Measurements from ENCODE around the gene SLC44A5. TPM values are rescaled to one million over a fixed set of nuclear protein-coding genes. Genes with fewer than 3 reads are reported as not detected.
A peak's percentile ranks its signal among the peaks of the same experiment; 100 is the strongest.

Gene SLC44A5
- total RNA-seq, 4 donors from 2014 or later: 0.11 to 2.0 (median 0.87) TPM

- DNase-seq: no peak
- H3K27me3 ChIP-seq: no peaks in the 10 kb centered on the region
- H3K27ac ChIP-seq: no peak overlapping the region
- H3K36me3 ChIP-seq: no peaks in the 10 kb centered on the region
- H3K9me3 ChIP-seq: no peaks in the 10 kb centered on the region
- H3K4me3 ChIP-seq (replicated peaks in 1 of 3): no peak overlapping the region
- TF ChIP-seq POLR2A (IDR thresholded peaks at IDR 0.05): no peak
- TF ChIP-seq CTCF (IDR thresholded peaks at IDR 0.05): no peak
- intact Hi-C loops (cut with DNase I): no loop called here
- 82 to 86% methylated on average over 2 of the region's 2 CpGs for WGBS, 2 donors
- no peaks in the 10 kb centered on the region for H3K4me1 ChIP-seq
Measured at GRCh38 chr1:75345538-75346292, 265.2 kb downstream of the SLC44A5 start.

GRCh38 chr1:75342786-75343185, 268.1 kb downstream of the SLC44A5 start:
- TF ChIP-seq CTCF (IDR thresholded peaks at IDR 0.05) (no peak), POLR2A (IDR thresholded peaks at IDR 0.05) (no peak)
- Histone ChIP-seq H3K4me1 (peaks cover 0 to 4% of the 10 kb centered on the region in 2 donors), H3K36me3 (no peaks in the 10 kb centered on the region), H3K9me3 (no peaks in the 10 kb centered on the region), H3K27ac (no peak overlapping the region), H3K4me3 (replicated peaks in 1 of 3) (no peak overlapping the region), H3K27me3 (no peaks in the 10 kb centered on the region)
- intact Hi-C loops (cut with DNase I): no loop called here
- DNase-seq: no peak
- 74 to 81% methylated on average over 4 of the region's 4 CpGs for WGBS, 2 donors

GRCh38 chr1:75341537-75341936, 269.4 kb downstream of the SLC44A5 start:
- Histone ChIP-seq H3K27ac (no peak overlapping the region), H3K36me3 (no peaks in the 10 kb centered on the region), H3K9me3 (no peaks in the 10 kb centered on the region), H3K4me1 (peaks cover 0 to 4% of the 10 kb centered on the region in 2 donors), H3K27me3 (no peaks in the 10 kb centered on the region), H3K4me3 (replicated peaks in 1 of 3) (no peak overlapping the region)
- intact Hi-C loops (cut with DNase I): no loop called here
- no peak for DNase-seq
- TF ChIP-seq POLR2A (IDR thresholded peaks at IDR 0.05): no peak
- TF ChIP-seq CTCF (IDR thresholded peaks at IDR 0.05): no peak
- 87 to 90% methylated on average over 3 of the region's 3 CpGs for WGBS, 2 donors

GRCh38 chr1:75338616-75339483, 272.1 kb downstream of the SLC44A5 start:
- Histone ChIP-seq H3K4me1 (peaks cover 0 to 7% of the 10 kb centered on the region in 2 donors), H3K4me3 (replicated peaks in 1 of 3) (no peak overlapping the region), H3K27me3 (no peaks in the 10 kb centered on the region), H3K9me3 (no peaks in the 10 kb centered on the region), H3K36me3 (no peaks in the 10 kb centered on the region), H3K27ac (no peak overlapping the region)
- intact Hi-C loops (cut with DNase I): no loop called here
- 72 to 74% methylated on average over 6 of the region's 6 CpGs for WGBS, 2 donors
- no peak for TF ChIP-seq POLR2A (IDR thresholded peaks at IDR 0.05)
- TF ChIP-seq CTCF (IDR thresholded peaks at IDR 0.05): no peak
- peak; percentile 26 to 40 for DNase-seq

Data from thyroid gland (tissue), 4 donors.